PFSK-1 (cell line): ENCODE results near the gene GNG7.

Experiments used
- FOXP2 ChIP-seq: optimal IDR thresholded peaks from 2 replicates; pipeline ENCODE3; 2011; ENCODE audit warnings: borderline replicate concordance, control low read depth, inconsistent platforms; ENCODE audit not compliant: insufficient read depth; ENCODE audit errors: extremely low read length, extremely low read depth
- POLR2AphosphoS5 ChIP-seq: IDR thresholded peaks from 2 replicates; pipeline ENCODE4 v1.6.1; 2012; ENCODE audit warnings: low read depth, mild to moderate bottlenecking, control low read depth, low read length, moderate library complexity
- REST ChIP-seq, 2 experiments: IDR thresholded peaks; 2 replicates each; pipeline versions ENCODE4 v1.6.1 to v1.8.0; 2011 to 2012; ENCODE audit warnings: low read depth in 2 of 2, low read length in 2 of 2, control low read depth in 1 of 2, inconsistent platforms in 1 of 2, mild to moderate bottlenecking in 1 of 2, moderate library complexity in 1 of 2; ENCODE audit not compliant: insufficient read depth in 1 of 2
- SIN3A ChIP-seq: IDR thresholded peaks from 2 replicates; pipeline ENCODE4 v1.6.1; 2012; ENCODE audit warnings: mild to moderate bottlenecking, low read length, moderate library complexity, borderline replicate concordance; ENCODE audit not compliant: insufficient read depth
- TAF1 ChIP-seq: IDR thresholded peaks from 2 replicates; pipeline ENCODE4 v1.6.1; 2012; ENCODE audit warnings: low read length, control low read depth, borderline replicate concordance; ENCODE audit not compliant: insufficient read depth

Gene GNG7

GRCh38 chr19:2574971-2575630 is 127.4 kb downstream of the GNG7 start:
- TF ChIP-seq POLR2AphosphoS5 (no peak), FOXP2 (no peak), TAF1 (no peak), REST (IDR thresholded peaks at IDR 0.05; ENCODE audit: insufficient read depth in 1 of 2, low read depth in 2 of 2, low read length in 2 of 2) (no peak), SIN3A (no peak)

- TF ChIP-seq REST (IDR thresholded peaks at IDR 0.05; ENCODE audit: insufficient read depth in 1 of 2, low read depth in 2 of 2, low read length in 2 of 2) (no peak), TAF1 (no peak), SIN3A (no peak), POLR2AphosphoS5 (no peak), FOXP2 (no peak)
Observed at GRCh38 chr19:2574478-2574931, 128.0 kb downstream of the GNG7 start.

GRCh38 chr19:2573916-2574315 is 128.6 kb downstream of the GNG7 start:
- no peak for TF ChIP-seq REST (IDR thresholded peaks at IDR 0.05; ENCODE audit: insufficient read depth in 1 of 2, low read depth in 2 of 2, low read length in 2 of 2)
- TF ChIP-seq TAF1, result no peak
- TF ChIP-seq SIN3A, result no peak
- no peak for TF ChIP-seq FOXP2
- no peak for TF ChIP-seq POLR2AphosphoS5

- TF ChIP-seq POLR2AphosphoS5, result no peak
- no peak for TF ChIP-seq FOXP2
- TF ChIP-seq REST (IDR thresholded peaks at IDR 0.05; ENCODE audit: insufficient read depth in 1 of 2, low read depth in 2 of 2, low read length in 2 of 2), result no peak
- no peak for TF ChIP-seq SIN3A
- TF ChIP-seq TAF1, result no peak
Observed at GRCh38 chr19:2569596-2570465, 132.7 kb downstream of the GNG7 start.
